Measurements from ENCODE around the gene UVRAG.

Gene UVRAG

DNA sequence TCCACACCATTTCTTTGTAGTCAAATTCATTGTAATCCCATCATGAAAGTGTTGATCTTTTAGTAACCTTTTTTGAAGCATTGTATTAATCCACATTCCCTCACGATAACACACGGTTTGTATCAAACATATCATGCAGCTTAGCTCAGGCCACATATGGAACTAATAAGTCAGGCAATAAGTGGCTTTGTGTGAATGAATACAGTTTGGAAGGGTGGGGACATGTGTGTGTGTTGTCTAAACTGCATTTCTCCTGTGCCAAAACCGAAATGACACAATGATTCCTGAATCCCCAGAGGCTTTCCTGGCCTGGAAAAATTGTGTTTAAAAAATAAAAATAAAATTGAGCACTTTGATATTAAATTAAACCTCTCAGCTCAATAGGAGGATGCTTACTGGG, 293.0 kb downstream of the UVRAG start:
- Mint-ChIP-seq H3K27ac (no peak overlapping the region), H3K27me3 (no peaks in the 10 kb centered on the region), H3K9me3 (no peaks in the 10 kb centered on the region), H3K4me3 (no peak overlapping the region), H3K4me1 (peaks cover 12% of the 10 kb centered on the region), H3K36me3 (peaks cover 33% of the 10 kb centered on the region)
- no peak for ATAC-seq (ENCODE audit: low read depth)
- DNase-seq (ENCODE audit: low spot score in 2 of 2): no peak

DNA sequence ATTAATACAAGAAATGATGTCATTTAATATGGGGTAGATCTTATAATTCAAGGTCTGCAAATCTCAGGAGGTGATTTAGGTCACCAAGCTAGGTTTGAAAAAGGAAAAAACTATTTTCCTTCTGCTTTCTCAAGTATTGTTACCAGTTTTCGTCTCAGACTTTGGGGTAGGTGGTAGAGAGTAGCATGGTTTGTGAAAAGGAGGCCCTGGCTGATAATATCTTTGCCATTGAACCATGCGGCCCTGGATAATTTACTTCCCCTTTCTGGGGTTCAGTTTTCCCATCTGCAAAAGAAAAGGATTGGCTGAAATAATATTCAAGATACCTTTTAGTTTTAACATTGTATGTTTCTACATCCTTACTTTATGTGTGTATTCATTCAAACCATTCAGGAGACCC, 299.2 kb downstream of the UVRAG start:
- Mint-ChIP-seq H3K36me3 (peaks cover 36% of the 10 kb centered on the region), H3K4me1 (peaks cover 26% of the 10 kb centered on the region), H3K27me3 (no peaks in the 10 kb centered on the region), H3K27ac (no peak overlapping the region), H3K4me3 (no peak overlapping the region), H3K9me3 (no peaks in the 10 kb centered on the region)
- DNase-seq (ENCODE audit: low spot score in 2 of 2) (no peak), ATAC-seq (ENCODE audit: low read depth) (no peak)

DNA sequence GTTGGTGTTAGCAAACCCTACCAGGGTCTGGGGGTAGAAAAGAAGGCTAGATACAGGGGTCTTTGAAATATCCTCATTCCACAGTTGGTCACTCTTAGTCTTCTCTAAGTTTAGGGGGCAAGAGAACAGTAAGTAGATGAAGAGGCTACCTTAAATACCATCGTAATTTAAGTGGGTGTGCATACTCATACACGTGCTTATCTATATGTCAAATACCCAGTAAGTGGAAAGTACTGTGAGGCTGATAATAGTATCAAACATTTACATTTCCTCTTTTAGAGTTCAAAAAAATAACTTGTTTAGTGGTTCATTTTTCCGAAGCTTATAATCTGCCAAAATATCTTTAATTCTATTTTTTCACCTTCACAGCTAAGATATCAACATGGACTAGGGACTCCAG, 300.5 kb downstream of the UVRAG start:
- DNase-seq (ENCODE audit: low spot score in 2 of 2): no peak
- Mint-ChIP-seq H3K27me3 (no peaks in the 10 kb centered on the region), H3K9me3 (no peaks in the 10 kb centered on the region), H3K4me3 (no peak overlapping the region), H3K36me3 (peaks cover 28% of the 10 kb centered on the region), H3K27ac (peak overlapping the region; percentile 18), H3K4me1 (peaks cover 22% of the 10 kb centered on the region)
- ATAC-seq (ENCODE audit: low read depth): no peak

DNA sequence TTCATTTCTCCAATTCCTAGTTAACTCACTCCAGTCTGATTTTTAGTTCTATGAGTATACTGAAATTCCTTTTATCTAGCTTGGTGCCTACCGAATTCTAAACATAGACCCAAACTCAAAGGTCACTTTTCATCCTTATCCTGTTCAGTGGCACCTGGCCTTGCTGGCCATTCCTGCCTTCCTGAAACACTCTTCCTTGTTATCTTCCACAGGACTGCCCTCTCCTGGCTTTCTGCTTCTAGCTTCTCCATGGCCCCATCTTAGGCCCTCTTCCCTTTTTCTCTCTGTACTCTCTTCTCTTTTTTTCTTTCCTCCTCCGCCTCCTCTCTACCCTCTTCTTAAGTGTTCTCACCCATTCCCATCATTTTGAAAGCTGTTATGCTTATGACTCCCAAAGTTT, 304.0 kb downstream of the UVRAG start:
- H3K4me1 Mint-ChIP-seq: peaks cover 23% of the 10 kb centered on the region
- DNase-seq (ENCODE audit: low spot score in 2 of 2) (no peak), ATAC-seq (ENCODE audit: low read depth) (no peak)
- no peaks in the 10 kb centered on the region for H3K9me3 Mint-ChIP-seq
- peaks cover 26% of the 10 kb centered on the region for H3K36me3 Mint-ChIP-seq
- no peak overlapping the region for H3K4me3 Mint-ChIP-seq
- H3K27me3 Mint-ChIP-seq: no peaks in the 10 kb centered on the region
- no peak overlapping the region for H3K27ac Mint-ChIP-seq

DNA sequence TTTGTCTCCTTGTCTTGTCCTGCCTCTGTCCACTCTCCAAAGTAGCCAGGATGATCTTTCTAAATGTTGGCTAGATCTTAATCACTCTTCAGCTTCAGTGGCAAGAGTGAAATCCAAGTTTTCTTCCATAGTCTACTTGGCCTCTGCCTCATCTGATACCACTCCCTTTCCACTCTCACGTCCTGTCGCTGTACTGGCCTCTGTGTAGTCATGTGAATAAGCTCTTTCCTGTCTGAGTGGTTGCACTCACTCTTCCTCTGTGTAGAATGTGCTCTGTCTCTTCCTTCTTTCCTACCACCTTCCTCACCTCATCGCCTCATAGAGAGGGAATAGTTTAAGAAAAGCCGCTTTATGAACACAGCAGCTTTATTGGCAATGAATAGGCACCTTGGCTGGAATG, 304.8 kb downstream of the UVRAG start:
- ATAC-seq (ENCODE audit: low read depth) (no peak), DNase-seq (ENCODE audit: low spot score in 2 of 2) (no peak)
- H3K36me3 Mint-ChIP-seq: peaks cover 26% of the 10 kb centered on the region
- H3K27ac Mint-ChIP-seq: no peak overlapping the region
- no peak overlapping the region for H3K4me3 Mint-ChIP-seq
- H3K9me3 Mint-ChIP-seq: no peaks in the 10 kb centered on the region
- peaks cover 20% of the 10 kb centered on the region for H3K4me1 Mint-ChIP-seq
- no peaks in the 10 kb centered on the region for H3K27me3 Mint-ChIP-seq

DNA sequence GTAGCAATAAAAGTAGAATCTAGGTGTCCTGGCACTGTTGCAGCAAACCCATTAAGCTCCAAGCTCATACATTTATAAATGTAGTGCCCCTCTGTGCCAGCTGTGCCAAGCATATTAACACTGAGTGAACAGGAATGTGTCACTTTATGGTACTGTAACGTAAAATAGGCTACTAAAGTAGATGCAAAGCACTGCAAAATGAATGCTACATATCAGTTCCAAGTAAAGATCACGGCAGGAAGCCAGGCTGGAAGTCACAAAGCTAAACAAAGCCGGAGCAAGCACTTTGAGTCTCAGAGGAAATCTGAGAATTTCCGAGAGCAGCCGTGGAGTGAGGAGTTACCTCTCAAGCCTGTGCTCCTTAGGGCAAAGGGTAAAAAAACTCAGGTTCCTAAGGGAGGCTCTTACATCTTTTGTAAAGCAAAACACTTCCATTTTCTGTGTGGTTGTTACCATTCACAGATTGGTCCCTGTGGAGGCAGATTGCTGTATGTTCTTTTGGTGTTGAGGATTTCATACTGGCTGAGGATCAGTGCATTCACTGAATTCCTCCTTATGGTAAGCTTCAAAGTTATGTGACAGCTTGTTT, 305.6 kb downstream of the UVRAG start:
- H3K27ac Mint-ChIP-seq: peak overlapping the region; percentile 29
- no peak for DNase-seq (ENCODE audit: low spot score in 2 of 2)
- ATAC-seq (ENCODE audit: low read depth): no peak
- H3K4me1 Mint-ChIP-seq: peaks cover 18% of the 10 kb centered on the region
- H3K4me3 Mint-ChIP-seq: no peak overlapping the region
- H3K36me3 Mint-ChIP-seq: peaks cover 20% of the 10 kb centered on the region
- H3K9me3 Mint-ChIP-seq: no peaks in the 10 kb centered on the region
- no peaks in the 10 kb centered on the region for H3K27me3 Mint-ChIP-seq

DNA sequence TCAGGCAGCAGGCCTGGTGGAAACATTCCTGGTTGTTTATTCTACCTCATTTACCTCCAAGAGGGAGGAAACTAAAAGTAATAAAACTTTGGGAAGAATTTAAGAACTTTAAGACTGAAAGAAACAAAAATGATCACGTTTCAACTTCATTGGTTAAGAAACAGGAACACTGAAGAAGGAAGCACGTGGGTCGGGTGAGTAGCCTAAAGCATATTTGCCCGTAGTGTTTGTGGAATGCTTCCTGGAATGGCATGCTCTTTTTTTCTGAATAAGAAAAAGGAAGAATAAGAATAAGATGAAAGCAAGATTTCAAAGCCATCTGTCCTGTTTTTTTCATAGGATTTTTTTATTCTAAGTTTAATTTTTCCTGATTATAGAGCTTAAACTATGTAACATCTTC, 308.2 kb downstream of the UVRAG start:
- no peak for DNase-seq (ENCODE audit: low spot score in 2 of 2)
- H3K4me1 Mint-ChIP-seq: peaks cover 11% of the 10 kb centered on the region

DNA sequence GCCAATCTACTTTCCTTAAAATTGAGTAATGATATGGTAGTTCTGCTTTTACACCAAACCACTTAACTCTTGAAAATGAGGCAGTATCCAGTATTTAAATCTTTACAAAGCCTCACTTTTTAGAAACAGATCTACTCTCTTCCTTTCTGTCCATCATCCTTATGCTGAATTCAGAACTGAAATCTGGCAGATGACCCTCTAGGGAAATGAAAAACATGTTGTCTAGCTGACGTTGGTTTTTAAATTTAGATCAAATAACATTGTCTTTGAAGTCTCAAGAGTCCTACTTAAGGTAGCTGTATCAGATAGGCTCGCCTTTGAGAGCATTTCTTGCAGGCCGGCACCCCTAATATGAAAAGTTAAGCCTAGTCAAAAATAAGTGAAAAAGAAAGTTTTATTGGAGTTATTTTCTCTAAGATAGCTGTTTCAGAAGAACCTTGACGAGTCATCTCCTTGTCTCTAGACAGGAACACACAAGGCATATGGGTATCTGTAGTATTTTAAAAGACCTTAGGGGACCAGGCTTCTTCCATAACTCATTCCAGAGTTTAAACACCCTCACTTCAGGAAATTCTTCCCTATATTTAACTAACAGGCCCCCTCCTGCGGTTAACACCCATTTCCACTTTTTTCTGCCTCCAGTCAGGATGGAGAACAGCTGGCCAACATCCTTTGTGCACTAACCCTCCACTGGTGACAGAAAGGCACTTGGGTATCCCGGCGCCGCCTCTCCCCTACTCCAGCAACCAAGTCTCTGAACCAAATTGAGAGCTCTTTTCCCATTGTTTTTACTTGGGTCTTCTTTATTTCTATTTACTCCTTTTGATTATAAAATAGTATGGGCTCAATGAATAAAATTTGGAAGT, 310.1 kb downstream of the UVRAG start:
- ATAC-seq (ENCODE audit: low read depth) (no peak), DNase-seq (ENCODE audit: low spot score in 2 of 2) (no peak)
- Mint-ChIP-seq H3K9me3 (no peaks in the 10 kb centered on the region), H3K4me3 (no peak overlapping the region), H3K4me1 (peaks cover 17% of the 10 kb centered on the region), H3K27ac (peak overlapping the region; percentile 53), H3K27me3 (no peaks in the 10 kb centered on the region), H3K36me3 (peaks cover 23% of the 10 kb centered on the region)

More for the DNA sequence above, 308.2 kb downstream of the UVRAG start:
- H3K27me3 Mint-ChIP-seq: no peaks in the 10 kb centered on the region
- no peak overlapping the region for H3K27ac Mint-ChIP-seq
- ATAC-seq (ENCODE audit: low read depth): no peak
- no peak overlapping the region for H3K4me3 Mint-ChIP-seq
- no peaks in the 10 kb centered on the region for H3K9me3 Mint-ChIP-seq
- H3K36me3 Mint-ChIP-seq: peaks cover 15% of the 10 kb centered on the region

DNA sequence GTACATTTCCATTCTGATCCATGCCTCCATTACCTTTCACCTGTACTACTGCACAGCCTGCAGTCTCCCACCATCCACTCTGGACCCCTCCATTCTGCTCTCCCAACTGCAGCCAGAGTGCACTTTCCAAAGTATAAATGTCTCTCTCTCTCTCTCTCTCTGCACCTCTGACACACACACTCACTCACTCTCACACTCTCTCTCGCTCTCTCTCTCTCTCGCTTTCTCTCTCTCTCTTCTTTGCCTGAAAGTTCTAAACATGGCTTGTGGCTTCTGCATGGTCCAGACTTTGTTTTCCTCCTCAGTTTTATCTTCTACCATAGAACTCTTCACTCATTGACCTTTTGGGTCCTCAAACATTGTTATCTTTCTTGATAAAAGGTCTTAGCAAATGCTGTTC, 314.7 kb downstream of the UVRAG start:
- Mint-ChIP-seq H3K27ac (peak overlapping the region; percentile 7), H3K36me3 (peaks cover 24% of the 10 kb centered on the region), H3K4me3 (no peak overlapping the region), H3K9me3 (no peaks in the 10 kb centered on the region), H3K27me3 (no peaks in the 10 kb centered on the region), H3K4me1 (peaks cover 9% of the 10 kb centered on the region)
- DNase-seq (ENCODE audit: low spot score in 2 of 2) (no peak), ATAC-seq (ENCODE audit: low read depth) (no peak)

DNA sequence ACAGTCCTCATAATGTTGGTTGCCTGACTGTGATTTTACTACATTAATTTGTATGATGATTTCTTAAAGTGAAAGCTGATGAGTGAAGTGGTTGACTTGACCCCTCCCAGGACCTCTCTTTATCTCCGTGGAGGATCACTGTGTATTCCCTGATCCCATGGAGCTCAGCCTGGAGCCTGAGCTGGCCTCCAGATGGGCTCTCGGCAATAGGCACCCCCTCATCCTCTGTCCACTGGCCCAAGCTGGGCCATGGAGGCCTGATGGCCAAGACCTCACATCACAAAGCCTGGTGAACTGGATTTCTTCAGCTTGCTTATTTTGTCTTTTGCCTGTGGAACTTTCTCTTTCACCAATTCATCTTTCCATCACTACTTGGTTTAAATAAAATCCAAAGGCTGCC, 316.1 kb downstream of the UVRAG start:
- Mint-ChIP-seq H3K36me3 (peaks cover 26% of the 10 kb centered on the region), H3K27ac (peak overlapping the region; percentile 75), H3K9me3 (no peaks in the 10 kb centered on the region), H3K4me1 (peaks cover 9% of the 10 kb centered on the region), H3K4me3 (no peak overlapping the region), H3K27me3 (no peaks in the 10 kb centered on the region)
- no peak for DNase-seq (ENCODE audit: low spot score in 2 of 2)
- no peak for ATAC-seq (ENCODE audit: low read depth)

DNA sequence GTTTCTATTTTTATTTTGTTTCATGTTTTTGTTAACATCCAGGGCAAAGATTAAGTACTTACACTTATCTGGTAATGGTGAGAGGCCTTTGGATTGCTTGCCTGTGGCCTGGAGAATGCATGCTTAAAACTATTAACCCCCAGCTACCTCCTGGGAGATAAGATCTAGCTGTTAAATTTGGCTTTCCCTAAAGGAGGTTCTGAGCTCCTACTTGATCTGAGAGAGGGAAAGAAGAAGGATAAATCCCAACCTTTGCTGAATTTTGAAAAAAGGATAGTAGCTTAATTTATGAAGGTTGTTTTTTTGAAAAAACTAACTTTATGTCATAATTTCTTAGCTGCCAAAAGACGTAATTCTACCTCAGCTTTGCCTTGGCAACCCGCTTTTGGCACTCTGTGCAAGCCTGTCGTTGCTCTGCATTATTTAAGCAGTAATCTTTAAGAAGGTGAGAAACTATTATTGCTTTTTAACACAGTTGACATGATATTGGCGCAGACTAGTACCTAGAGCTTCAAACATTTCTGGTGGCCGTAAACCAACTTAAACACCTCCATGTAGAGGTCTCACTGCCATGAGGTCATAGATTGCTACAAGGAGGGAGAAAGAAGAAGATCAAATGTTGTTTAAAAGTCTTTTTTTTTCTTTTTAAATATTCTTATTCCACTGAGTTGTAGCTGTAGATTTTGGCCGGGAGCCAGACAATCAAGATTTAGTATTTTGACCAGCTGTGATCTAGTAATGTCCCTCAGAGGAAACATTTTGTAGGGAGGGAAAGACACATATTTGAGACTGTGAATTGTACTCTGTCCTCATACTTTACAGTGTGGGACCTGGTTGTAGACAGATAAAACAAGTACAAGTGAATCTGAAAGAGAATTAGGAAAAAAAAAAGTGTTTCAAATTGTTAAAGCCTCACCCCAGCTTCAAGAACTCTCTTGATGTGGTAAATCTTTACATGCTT, 316.9 kb downstream of the UVRAG start:
- peak overlapping the region; percentile 75 for H3K27ac Mint-ChIP-seq
- no peak for ATAC-seq (ENCODE audit: low read depth)
- H3K27me3 Mint-ChIP-seq: no peaks in the 10 kb centered on the region
- no peaks in the 10 kb centered on the region for H3K9me3 Mint-ChIP-seq
- peaks cover 22% of the 10 kb centered on the region for H3K36me3 Mint-ChIP-seq
- DNase-seq (ENCODE audit: low spot score in 2 of 2): no peak
- H3K4me3 Mint-ChIP-seq: no peak overlapping the region
- H3K4me1 Mint-ChIP-seq: peaks cover 7% of the 10 kb centered on the region

DNA sequence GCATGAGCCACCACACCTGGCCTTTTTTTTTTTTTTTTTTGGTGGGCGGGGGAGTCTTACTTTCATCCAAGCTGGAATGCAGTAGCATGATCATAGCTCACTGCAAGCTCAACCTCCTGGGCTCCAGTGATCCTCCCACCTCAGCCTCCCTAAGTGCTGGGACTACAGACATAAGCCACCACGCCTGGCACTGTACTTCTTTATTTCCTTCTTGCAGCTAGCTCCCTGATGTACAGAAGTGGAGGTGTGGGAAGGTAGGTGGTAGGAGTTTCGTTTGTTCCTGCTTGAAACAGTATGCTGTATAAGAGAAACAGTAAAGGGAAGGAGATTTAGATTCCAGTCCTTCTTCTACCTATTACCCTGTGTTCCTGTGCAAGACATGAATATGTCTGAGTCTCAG, 319.2 kb downstream of the UVRAG start:
- DNase-seq (ENCODE audit: low spot score in 2 of 2): no peak
- Mint-ChIP-seq H3K4me3 (no peak overlapping the region), H3K4me1 (peaks cover 8% of the 10 kb centered on the region), H3K27me3 (no peaks in the 10 kb centered on the region), H3K9me3 (no peaks in the 10 kb centered on the region), H3K27ac (no peak overlapping the region), H3K36me3 (peaks cover 20% of the 10 kb centered on the region)
- no peak for ATAC-seq (ENCODE audit: low read depth)

DNA sequence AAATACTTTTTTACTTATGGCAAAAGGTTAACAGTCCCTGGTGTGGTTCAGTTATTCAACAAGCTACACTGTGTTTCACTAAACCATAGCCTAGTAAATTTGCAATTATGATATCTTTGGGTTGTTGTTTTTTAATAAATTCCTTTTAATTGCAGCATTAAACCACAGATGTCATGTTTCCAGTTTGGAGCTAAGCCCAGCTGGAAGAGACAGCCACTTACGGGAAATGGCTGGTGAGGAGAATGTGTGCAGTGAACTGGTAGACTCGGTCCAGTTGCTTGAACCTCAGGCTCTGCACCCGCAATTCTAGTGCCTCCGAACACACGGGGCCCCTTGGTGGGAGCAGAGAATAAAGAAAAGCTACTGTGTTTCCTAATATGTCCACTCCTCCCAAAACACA, 320.5 kb downstream of the UVRAG start:
- Mint-ChIP-seq H3K4me1 (peaks cover 6% of the 10 kb centered on the region), H3K27me3 (no peaks in the 10 kb centered on the region), H3K9me3 (no peaks in the 10 kb centered on the region), H3K4me3 (no peak overlapping the region), H3K27ac (no peak overlapping the region), H3K36me3 (peaks cover 15% of the 10 kb centered on the region)
- no peak for DNase-seq (ENCODE audit: low spot score in 2 of 2)
- no peak for ATAC-seq (ENCODE audit: low read depth)

DNA sequence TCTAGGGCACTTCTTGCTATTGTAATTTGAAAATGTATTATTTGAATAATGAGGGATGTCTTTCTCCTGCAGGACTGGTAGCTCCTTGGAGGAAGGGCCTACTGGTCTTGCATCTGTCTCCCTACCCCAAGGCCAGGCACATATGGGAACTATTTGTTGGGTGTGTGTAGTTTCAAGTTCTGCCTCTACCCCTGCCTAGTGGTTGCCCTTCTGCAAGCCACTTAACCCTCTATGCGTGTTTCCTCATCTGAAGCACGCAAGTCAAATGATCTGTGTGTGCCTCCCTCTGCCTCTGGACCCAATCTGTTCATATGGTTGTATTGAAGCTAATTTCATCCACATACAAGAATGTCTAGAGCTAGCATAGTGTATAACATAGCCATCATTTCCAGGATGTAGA, 324.3 kb downstream of the UVRAG start:
- H3K27ac Mint-ChIP-seq: peak overlapping the region; percentile 69
- peaks cover 6% of the 10 kb centered on the region for H3K4me1 Mint-ChIP-seq
- no peak for DNase-seq (ENCODE audit: low spot score in 2 of 2)
- peaks cover 15% of the 10 kb centered on the region for H3K36me3 Mint-ChIP-seq
- H3K27me3 Mint-ChIP-seq: no peaks in the 10 kb centered on the region
- H3K9me3 Mint-ChIP-seq: no peaks in the 10 kb centered on the region
- no peak for ATAC-seq (ENCODE audit: low read depth)
- H3K4me3 Mint-ChIP-seq: no peak overlapping the region

Measured in memory B cell (primary cell).